ENCODE data around the gene ARGLU1.

GRCh38 chr13:106518512-106518911 lies 49.4 kb downstream of the ARGLU1 start:
- TF ChIP-seq FOXK2 (IDR thresholded peaks at IDR 0.05) = no peak
- TF ChIP-seq NFRKB (IDR thresholded peaks at IDR 0.05) = no peak
- no peak for TF ChIP-seq SUZ12 (IDR thresholded peaks at IDR 0.05)
- TF ChIP-seq BHLHE40 (IDR thresholded peaks at IDR 0.05; ENCODE audit: borderline replicate concordance) = no peak
- no peak for TF ChIP-seq FOXA1 (IDR thresholded peaks at IDR 0.05)
- no peak for TF ChIP-seq SP1 (IDR thresholded peaks at IDR 0.05)
- no peak for TF ChIP-seq PKNOX1 (IDR thresholded peaks at IDR 0.05)
- no peak for TF ChIP-seq TARDBP (IDR thresholded peaks at IDR 0.05)
- TF ChIP-seq HDGF (IDR thresholded peaks at IDR 0.05; ENCODE audit: borderline replicate concordance) = no peak
